Type B pancreatic cell (in vitro differentiated cells): Measurements from ENCODE around the gene ETFA. TPM values are rescaled to one million over a fixed set of nuclear protein-coding genes. Genes with fewer than 3 reads are reported as not detected.

Source experiments
- DNase-seq: peaks from one replicate; pipeline ENCODE4 v3.0.0; 2021; ENCODE audit warnings: mixed read lengths; ENCODE audit not compliant: unreplicated experiment; ENCODE audit errors: extremely low spot score
- H3K27ac Mint-ChIP-seq: 2 replicates; pipeline ENCODE4 v1.8.0; 2021; ENCODE audit warnings: mild to moderate bottlenecking, mixed read lengths
- H3K27me3 Mint-ChIP-seq: 2 replicates; pipeline ENCODE4 v1.8.0; 2021; ENCODE audit warnings: mixed read lengths
- H3K36me3 Mint-ChIP-seq: 2 replicates; pipeline ENCODE4 v1.8.0; 2021; ENCODE audit warnings: mixed read lengths
- H3K4me1 Mint-ChIP-seq: one replicate; pipeline ENCODE4 v1.8.0; 2021; ENCODE audit warnings: mixed read lengths; ENCODE audit not compliant: unreplicated experiment
- H3K4me3 Mint-ChIP-seq: 2 replicates; pipeline ENCODE4 v1.8.0; 2021; ENCODE audit warnings: mild to moderate bottlenecking, mixed read lengths
- H3K9me3 Mint-ChIP-seq: 2 replicates; pipeline ENCODE4 v1.8.0; 2021; ENCODE audit warnings: mixed read lengths
- total RNA-seq: library from RNA; stranded (reverse); gene quantifications from 2 replicates; pipeline ENCODE4 v1.2.1, GENCODE V29; 2021; ENCODE audit warnings: low replicate concordance
- TF ChIP-seq, protein P1 (sequence below): fragments of 200-600 bp; sonication (generic); conservative IDR thresholded peaks from 2 replicates; pipeline ENCODE4 v1.5.0; 2021; ENCODE audit warnings: antibody characterized with exemption, mild to moderate bottlenecking

Gene ETFA
- total RNA-seq, 1 donor from 2014 or later: 149 TPM

DNA sequence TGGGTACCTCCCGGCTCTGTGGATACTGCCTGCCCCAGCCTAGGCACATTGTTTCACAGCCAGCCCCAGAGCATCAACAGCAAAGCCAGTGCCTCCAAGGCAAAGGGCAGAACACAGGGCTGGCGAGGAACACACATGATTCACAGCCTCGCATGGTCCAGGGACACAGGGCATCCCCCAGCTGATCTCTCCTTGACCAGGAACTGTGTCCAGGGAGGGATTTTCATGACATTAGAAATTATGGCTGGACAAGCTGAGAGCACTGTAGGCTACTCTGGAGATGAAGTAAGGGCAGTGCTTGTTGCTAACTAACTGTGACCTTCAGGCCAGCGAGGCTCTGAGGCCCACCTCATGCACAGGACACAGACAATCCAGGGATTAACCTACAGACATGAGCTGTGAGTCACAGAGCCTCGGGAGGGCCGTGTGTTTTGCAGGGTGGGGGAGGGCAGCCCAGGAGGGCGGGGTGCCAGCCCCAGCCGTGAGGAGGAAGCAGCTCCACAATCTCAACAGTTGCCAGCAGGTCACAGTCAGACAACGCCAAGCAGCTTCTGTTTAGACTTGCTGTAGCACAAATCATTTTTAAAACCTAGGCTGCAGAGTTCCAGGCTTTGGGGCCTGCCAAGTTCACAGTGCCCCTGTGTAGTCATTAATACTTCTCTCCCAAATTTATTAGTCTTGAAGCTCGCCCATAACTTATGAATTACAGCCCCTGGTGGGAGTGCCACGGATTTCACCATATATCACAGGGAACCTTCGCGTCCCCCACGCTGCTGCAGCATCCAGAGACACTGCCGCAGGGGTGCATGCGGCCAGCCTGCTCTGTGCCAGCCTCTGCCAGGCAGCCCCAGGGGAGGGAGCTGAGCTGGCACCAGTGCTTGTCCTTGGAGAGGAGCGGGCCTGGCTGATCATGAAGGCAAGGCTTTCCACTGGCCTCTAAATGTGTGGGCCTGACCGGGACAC lies 114.7 kb downstream of the ETFA start:
- H3K4me3 Mint-ChIP-seq: no peak overlapping the region
- DNase-seq: no peak
- no peak overlapping the region for H3K27ac Mint-ChIP-seq
- H3K4me1 Mint-ChIP-seq: peaks cover 12% of the 10 kb centered on the region
- no peaks in the 10 kb centered on the region for H3K9me3 Mint-ChIP-seq
- no peaks in the 10 kb centered on the region for H3K27me3 Mint-ChIP-seq
- H3K36me3 Mint-ChIP-seq: no peaks in the 10 kb centered on the region
- TF ChIP-seq, protein P1, sequence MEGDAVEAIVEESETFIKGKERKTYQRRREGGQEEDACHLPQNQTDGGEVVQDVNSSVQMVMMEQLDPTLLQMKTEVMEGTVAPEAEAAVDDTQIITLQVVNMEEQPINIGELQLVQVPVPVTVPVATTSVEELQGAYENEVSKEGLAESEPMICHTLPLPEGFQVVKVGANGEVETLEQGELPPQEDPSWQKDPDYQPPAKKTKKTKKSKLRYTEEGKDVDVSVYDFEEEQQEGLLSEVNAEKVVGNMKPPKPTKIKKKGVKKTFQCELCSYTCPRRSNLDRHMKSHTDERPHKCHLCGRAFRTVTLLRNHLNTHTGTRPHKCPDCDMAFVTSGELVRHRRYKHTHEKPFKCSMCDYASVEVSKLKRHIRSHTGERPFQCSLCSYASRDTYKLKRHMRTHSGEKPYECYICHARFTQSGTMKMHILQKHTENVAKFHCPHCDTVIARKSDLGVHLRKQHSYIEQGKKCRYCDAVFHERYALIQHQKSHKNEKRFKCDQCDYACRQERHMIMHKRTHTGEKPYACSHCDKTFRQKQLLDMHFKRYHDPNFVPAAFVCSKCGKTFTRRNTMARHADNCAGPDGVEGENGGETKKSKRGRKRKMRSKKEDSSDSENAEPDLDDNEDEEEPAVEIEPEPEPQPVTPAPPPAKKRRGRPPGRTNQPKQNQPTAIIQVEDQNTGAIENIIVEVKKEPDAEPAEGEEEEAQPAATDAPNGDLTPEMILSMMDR: no peak

- H3K9me3 Mint-ChIP-seq: no peaks in the 10 kb centered on the region
- peaks cover 16% of the 10 kb centered on the region for H3K4me1 Mint-ChIP-seq
- DNase-seq: no peak
- H3K27me3 Mint-ChIP-seq: peaks cover 2% of the 10 kb centered on the region
- no peak overlapping the region for H3K4me3 Mint-ChIP-seq
- no peaks in the 10 kb centered on the region for H3K36me3 Mint-ChIP-seq
- H3K27ac Mint-ChIP-seq: no peak overlapping the region
- TF ChIP-seq, protein P1: no peak
Observed at GRCh38 chr15:76195506-76196268, 115.6 kb downstream of the ETFA start.

DNA sequence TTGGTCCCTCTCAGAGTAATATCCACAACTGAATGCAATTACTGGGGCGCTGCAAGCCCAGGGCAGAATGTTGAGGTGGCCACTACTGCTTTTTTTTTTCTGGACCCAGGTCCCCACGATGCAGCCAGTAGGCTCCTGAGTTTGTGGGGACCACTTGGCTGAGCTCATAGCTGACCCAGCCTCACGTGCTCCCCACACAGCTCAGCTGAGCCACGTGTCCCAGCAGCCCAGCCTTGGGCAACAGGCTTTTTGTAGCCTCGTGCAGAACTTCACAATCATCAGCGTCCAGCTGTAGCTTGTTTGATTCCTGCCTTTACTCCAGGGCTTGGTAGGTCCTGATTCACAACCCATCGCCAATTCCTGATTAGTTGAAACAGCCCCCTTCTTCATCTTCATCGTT lies 117.3 kb downstream of the ETFA start:
- Mint-ChIP-seq H3K4me3 (no peak overlapping the region), H3K27me3 (peaks cover 11% of the 10 kb centered on the region), H3K27ac (no peak overlapping the region), H3K36me3 (no peaks in the 10 kb centered on the region), H3K9me3 (no peaks in the 10 kb centered on the region), H3K4me1 (peaks cover 24% of the 10 kb centered on the region)
- DNase-seq: no peak
- TF ChIP-seq, protein P1: no peak

- peak overlapping the region; percentile 26 for H3K27ac Mint-ChIP-seq
- no peak overlapping the region for H3K4me3 Mint-ChIP-seq
- TF ChIP-seq, protein P1: no peak
- DNase-seq: no peak
- no peaks in the 10 kb centered on the region for H3K36me3 Mint-ChIP-seq
- H3K9me3 Mint-ChIP-seq: no peaks in the 10 kb centered on the region
- peaks cover 24% of the 10 kb centered on the region for H3K4me1 Mint-ChIP-seq
- peaks cover 16% of the 10 kb centered on the region for H3K27me3 Mint-ChIP-seq
Observed at GRCh38 chr15:76192715-76193114, 118.6 kb downstream of the ETFA start.

- TF ChIP-seq, protein P1: no peak
- no peaks in the 10 kb centered on the region for H3K9me3 Mint-ChIP-seq
- peaks cover 16% of the 10 kb centered on the region for H3K27me3 Mint-ChIP-seq
- no peaks in the 10 kb centered on the region for H3K36me3 Mint-ChIP-seq
- DNase-seq: no peak
- no peak overlapping the region for H3K27ac Mint-ChIP-seq
- H3K4me1 Mint-ChIP-seq: peaks cover 24% of the 10 kb centered on the region
- no peak overlapping the region for H3K4me3 Mint-ChIP-seq
Observed at GRCh38 chr15:76191539-76192244, 119.6 kb downstream of the ETFA start.
